HTR-8/SVneo (cell line): ENCODE data around the gene MYH6.
"Not testable (repeated sequence)": the region's sequence is repeated elsewhere in the genome, so short reads cannot be mapped to it uniquely, and the experiment has no call there.

Experiments
- DNase-seq: peaks from one replicate; pipeline ENCODE4 v3.0.0; 2011; ENCODE audit warnings: low spot score, mixed read lengths; ENCODE audit not compliant: insufficient read length
- FAIRE-seq: peaks from 2 replicates; lab custom pipeline; 2011; peaks lifted over from hg19 to GRCh38; lab: Jason Lieb, UNC

The MYH6 gene

DNA sequence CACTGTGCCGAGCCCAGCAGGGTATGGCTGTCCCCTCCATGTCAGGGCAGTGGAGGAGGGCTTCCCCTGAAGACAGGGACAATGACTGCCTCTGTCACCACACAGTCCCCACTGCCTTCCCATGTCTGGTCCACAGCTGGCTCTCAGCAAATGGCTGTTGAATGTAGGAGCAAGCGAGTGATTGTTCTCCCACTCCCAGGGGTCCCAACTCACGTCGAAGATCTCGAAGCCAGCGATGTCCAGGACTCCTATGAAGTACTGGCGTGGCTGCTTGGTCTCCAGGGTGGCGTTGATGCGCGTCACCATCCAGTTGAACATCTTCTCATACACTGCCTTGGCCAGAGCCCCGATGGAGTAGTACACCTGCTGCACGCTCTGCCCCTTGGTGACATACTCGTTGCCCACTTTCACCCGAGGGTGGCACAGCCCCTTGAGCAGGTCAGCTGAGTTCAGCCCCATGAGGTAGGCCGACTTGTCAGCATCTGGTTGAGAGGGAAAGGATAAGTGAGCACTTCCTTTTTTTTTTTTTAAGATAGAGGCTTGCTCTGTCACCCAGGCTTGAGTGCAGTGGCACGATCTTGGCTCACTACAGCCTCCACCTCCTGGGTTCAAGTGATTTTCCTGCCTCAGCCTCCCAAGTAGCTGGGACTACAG, 7.5 kb downstream of the MYH6 start:
- FAIRE-seq, DNase-seq: not testable (repeated sequence)

DNA sequence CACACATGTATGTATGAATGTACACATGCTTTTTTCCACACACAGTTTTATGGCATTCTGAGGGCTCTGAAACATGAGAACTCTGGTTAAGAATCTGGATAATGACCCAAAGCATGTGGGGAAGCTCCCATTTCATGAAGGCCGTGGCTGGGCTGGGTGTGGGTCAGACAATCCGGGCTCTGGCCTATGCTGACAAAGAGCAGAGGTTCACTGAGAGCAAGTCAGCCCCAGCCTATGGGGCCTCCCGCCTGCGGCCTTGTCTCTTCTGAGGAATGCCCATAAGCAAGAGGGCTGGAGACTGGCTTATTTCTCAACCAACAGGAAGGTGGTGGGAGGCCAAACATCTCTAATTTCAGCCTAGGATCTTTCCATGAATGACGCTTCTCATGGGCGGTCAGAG, 8.5 kb downstream of the MYH6 start:
- FAIRE-seq (no peak), DNase-seq (no peak)

DNA sequence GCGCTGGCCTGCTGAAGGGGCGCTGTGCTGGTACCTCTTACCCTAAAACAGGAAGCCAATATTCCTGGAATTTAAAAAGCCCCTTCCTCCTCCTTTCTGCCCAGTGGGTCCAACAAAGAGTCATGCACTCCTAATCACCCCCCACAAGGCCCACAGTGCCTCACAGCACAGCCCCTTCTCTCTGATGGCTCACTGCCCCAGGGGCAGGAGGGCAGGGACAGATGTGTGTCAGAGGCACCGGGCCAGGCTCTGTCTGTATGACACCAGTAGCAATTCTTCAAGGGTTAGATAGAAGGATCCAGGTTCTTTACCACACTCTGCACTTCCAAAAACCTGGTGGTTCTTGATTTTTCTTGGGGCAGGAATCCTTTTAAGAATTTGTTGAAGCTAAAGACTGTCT, 8.9 kb downstream of the MYH6 start:
- FAIRE-seq (no peak), DNase-seq (no peak)

DNA sequence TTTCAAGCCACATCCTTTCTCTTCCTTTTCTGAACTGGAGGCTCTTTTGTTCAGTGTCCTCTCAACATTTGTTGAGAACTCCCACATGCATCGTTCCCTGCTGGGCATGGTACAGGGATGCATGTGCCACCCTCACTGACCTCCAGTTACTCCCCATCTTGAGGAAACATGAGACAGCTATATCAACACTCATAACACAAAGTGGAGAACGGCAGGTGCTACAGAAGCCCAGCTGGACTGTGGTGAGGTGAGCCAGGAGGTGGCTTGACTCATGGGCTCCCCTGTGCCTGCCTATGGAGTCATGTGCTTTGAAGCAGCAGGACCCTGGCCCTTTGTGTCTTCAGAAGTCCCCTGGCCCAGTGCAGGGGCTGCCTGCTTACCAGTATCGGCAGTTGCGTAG, 9.7 kb downstream of the MYH6 start:
- FAIRE-seq, result no peak
- DNase-seq, result no peak

DNA sequence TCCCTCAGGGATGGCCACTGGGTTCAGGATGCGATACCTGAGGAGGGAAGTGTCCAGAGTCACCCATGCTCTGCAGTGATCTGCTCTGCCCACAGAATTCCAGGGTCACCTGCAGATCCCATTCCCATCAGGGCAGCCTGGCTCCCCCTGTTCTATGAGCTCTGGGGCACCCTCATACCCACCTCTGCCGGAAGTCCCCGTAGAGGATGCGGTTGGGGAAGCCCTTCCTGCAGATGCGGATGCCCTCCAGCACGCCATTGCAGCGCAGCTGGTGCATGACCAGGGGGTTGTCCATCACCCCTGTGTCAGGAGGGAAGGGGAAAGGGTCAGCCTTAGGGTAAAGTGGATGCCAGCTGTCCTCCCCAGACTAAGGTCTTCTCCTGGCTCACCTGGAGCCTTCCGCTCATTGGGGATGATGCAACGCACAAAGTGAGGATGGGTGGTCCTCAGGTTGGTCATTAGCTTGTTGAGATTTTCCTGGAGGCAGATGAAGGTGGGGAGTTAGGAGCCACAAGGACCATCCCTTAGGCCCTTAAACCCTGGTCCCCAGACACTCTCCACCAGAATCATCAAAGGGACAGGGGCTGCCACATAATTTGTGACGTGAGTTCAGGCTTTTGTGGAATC, 11.2 kb downstream of the MYH6 start:
- DNase-seq (no peak), FAIRE-seq (no peak)

DNA sequence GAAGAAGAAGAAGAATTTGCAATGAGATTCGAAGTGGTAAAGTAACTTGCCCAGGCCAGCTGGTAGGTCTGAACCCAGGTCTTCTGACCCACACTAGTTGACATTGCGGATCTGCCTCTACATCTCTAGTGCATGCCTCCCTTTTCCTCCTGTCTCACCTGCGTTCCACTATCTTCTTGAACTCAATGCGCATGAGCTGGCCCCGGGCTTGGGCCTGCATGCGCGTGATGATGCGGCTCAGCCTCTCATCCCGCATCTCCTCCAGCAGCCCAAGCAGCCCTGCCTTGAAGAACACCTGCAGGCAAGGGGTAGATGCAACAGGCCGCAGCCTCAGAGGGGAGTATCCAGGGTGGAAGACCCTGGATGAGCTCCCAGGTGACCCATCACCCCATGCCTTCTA, 11.9 kb downstream of the MYH6 start:
- FAIRE-seq (no peak), DNase-seq (no peak)

DNA sequence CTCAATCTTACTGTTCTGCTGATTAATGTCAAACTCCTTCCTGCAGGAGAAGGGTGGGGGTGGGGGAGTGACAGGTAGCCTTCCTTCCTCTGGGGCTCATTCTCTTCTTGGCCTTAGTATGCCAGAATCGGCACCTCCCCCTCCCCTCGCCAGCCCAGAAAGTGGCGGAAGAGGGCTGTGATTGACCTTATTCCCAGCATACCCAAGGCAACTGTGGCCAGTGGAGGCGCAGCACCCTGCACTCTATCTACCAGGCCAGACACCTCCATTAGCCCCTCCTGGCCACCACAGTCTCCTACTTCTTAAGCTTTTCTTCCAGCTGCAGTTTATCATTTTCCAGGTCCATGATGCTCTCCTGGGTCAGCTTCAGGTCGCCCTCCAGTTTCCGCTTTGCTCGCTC, 15.5 kb downstream of the MYH6 start:
- FAIRE-seq (no peak), DNase-seq (no peak)

DNA sequence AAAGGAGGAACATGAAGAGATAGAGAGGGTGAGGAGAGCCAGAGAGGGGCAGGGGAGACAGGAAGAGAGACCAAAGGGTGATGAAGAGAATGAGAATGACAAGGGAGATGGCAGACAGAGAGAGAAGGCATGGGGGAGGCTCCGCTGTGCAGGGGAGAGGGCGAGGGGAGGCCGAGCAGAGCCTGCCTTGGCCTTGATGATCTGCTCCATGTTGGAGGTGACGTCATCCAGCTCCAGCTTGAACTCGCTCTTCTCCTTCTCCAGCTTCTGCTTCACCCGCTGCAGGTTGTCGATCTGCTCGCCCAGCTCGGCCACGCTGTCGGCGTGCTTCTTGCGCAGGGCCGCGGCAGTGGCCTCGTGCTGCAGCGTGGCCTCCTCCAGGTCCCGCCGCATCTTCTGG, 18.2 kb downstream of the MYH6 start:
- not testable (repeated sequence) for DNase-seq, FAIRE-seq

DNA sequence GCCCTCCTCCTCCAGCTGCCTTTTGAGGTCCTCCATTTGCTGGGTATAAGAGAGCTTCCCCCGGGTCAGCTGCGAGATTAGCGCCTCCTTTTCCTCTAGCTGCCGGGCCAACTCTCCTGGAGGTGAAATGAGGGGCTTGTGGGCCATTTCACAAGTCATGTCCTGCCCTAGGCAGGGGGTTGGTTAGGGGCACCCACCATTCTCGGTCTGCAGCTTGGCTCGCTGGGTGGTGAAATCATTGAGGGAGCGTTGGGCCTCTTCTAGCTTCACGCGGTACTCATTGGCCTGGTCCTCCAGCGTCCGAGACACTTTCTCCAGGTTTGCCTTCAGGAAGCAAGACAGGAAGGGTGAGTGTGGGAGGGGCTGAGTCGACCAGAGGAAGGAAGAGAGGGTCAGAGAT, 18.7 kb downstream of the MYH6 start:
- FAIRE-seq, result no peak
- DNase-seq, result no peak

DNA sequence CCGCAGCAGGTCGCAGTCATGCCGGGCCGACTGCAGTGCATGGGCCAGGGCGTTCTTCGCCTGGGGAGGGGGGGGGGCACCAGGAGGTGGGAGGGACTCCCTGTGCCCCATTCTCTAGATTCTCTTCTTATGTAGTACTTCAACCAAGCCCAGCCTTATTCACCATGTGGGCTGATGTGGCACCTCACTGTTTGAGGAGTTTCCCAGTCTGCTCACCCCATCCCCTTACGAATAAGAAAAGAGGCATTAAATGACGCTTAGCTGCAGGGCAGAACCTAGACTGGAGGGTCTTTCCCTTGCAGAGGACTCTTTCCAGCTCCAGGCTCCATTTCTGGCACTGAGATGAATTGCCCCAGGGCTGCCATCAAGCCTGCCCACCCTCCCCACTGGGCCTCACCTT, 19.1 kb downstream of the MYH6 start:
- FAIRE-seq (no peak), DNase-seq (no peak)

DNA sequence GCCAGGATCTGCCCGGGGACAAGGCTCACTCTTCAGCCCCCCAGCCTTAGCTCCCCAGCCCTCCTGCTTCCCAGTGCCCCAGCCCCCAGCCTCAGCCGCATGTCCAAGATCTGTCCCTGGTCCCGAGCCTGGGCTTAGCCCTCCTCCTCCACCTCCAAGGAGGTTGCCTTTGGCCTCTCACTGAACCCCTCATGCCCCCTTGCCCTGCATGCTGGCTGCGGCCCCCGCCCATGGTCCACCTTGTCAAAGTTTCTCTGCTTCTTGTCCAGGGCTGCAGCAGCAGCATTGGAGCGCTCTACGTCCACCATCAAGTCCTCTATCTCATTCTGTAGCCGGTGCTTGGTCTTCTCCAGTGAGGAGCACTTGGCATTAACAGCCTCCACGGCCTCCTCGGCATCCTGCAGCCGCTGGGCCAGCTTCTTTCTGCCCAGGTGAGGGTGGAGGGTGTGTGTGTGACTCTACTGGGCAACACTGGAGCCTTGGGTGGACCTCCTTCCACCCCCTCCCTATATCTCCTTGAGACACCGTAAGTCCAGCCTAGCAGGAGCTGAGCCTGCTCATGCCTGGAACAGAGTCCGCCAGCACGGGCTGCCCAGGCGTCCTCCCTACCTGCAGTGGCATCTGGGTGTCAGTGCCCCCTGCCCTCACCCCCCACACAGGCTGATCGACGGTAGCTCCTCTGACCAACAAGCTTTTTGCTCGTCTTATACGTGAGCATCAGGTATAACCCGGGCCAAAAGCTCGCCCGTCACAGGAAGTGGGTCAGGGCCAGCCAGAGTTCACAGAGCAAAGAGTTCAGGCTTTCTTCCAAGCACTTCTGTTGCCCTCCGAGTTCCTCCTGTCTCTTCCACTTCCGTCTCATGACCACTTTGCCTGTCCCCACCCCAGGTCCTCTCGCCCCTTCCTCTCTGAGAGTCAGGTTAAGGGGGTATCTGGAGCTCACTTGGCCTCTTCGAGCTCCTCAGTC, 19.9 kb downstream of the MYH6 start:
- no peak for DNase-seq

DNA sequence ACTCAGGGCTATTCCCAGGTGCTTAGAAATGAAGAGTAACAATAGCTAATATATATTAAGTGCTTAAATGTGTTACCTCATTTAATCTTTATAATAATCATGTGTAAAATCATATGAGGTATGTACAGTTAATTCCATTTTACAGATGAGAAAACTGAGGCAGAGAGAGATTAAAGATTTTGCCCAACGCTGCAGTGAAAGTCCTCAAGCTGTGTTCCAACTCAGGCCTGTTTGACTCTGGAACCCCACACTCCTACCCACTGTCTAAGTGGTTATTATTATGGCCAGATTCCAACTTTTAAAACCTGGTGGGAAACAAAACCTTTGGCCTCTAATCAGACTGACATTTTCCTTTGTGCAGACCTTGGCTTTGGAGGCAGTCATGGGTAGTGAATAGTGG, 21.1 kb downstream of the MYH6 start:
- DNase-seq, result no peak
- FAIRE-seq, result no peak

More for the DNA sequence above, 19.9 kb downstream of the MYH6 start:
- FAIRE-seq, result no peak

DNA sequence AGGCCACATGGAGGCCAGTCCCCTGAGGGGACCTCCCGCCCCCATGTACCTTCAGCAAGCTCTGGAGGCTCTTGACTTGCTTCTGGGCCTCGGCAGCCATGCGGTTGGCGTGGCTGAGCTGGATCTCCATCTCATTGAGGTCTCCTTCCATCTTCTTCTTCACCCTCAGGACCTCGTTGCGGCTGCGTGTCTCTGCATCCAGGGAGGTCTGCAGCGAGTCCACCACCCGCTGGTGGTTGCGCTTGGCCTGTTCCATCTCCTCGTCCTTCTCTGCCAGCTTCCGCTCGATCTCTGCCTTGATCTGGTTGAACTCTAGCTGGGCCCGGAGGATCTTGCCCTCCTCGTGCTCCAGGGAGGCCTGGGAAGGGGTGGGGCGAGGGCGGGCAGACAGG, 21.8 kb downstream of the MYH6 start:
- DNase-seq, FAIRE-seq: not testable (repeated sequence)

DNA sequence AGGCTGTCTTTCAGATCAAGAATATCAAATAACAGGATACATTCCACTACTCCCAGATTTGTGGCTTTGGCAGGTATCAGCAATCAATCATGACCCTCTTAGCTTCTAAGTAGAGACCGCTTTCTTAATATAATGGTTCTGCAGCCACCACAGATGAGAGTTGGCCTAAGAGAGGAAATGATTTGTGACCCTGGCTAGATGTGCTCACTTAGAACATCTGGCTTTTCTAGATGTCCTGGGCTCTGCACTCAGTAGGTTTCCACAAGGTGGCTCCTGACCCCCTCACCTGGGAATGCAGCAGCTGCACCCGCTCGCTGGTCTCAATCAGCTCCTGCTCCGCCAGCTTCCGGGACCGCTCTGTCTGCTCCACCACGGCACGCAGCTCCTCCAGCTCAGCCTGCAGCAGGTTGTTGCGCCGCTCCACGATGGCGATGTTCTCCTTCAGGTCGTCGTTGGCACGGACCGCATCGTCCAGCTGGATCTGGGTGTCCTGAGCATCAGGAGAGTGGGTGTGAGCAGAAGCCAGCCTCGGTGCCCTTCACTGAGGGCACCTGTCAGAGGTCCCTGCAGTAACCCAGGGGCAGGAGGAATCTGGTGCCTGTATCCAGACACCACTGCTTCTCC, 22.3 kb downstream of the MYH6 start:
- no peak for DNase-seq
- FAIRE-seq, result no peak

DNA sequence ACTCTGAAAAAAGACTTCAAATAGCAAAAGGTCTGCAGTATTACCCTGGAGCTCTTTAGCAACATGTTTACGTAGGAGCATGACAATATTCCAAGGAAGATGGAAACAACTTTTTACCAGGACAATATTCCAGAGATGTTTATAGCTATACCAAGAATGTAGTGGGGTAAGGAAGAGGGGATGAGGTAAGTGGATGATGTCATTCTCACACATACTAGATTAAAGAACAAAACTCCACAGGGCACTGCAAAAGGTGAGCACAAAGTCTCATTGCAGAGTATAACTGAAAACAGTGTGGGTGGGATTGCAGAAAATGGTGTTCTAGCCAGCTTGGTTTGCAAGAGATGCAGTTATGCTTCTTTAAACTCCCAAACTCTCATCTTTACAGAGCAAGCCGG, 22.8 kb downstream of the MYH6 start:
- FAIRE-seq, result no peak
- no peak for DNase-seq

DNA sequence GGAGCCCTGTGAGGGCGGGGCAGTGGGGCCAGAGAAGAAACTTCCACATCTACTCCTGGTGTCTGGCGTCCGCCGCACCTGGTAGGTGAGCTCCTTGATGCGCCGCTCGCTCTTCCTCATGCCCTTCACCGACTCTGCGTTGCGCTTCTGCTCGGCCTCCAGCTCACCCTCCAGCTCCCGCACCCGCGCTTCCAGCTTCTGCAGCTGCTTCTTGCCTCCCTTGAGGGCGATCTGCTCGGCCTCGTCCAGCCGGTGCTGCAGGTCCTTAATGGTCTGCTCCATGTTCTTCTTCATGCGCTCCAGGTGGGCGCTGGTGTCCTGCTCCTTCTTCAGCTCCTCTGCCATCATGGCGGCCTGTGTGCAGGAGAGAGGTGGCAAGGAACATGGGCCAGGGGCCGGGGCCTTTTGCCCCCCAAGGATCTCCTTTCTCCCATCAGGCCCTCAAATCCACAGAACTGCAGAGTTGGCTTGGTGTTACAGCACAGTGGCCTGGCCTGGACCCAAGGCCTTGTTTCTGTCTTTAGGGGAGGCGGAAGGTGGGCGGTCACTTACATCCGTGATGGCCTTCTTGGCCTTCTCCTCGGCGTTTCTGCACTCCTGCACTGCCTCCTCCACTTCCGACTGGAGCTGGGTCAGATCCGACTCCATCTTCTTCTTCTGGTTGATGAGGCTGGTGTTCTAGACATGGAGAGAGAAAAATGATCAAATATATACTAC, 23.6 kb downstream of the MYH6 start:
- DNase-seq (no peak), FAIRE-seq (no peak)

DNA sequence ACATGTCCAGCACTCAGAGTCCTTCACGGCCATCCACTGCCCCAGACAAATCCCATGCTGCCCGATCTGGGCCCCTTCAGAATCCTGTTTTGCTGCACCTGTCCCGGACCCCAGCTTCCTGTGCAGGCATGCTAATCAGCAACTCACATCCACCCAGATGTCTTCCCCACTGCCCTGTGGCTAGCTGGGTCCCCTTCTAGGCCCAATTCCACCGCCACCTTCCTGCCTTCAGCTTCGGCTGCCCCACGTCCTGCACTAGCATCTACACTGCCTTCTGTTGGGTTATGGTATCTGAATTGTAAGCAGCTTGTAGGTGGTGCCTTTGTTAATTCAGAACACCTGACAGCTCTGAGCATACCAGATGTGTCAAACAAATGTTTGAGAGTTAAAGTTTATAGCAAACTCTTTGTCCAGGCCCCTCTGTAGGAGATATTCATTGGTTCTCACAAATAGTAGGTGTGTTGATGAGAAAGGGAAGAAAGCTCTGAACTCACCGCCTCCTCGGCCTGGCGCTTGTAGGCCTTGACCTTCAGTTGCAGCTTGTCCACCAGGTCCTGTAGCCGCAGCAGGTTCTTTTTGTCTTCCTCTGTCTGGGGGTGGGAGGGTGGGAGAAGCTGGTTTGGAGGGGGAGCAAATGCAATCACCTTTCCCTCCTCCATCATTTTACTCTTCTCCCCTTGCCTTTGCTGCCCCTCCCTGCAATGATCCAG, 25.2 kb downstream of the MYH6 start:
- no peak for FAIRE-seq
- no peak for DNase-seq

DNA sequence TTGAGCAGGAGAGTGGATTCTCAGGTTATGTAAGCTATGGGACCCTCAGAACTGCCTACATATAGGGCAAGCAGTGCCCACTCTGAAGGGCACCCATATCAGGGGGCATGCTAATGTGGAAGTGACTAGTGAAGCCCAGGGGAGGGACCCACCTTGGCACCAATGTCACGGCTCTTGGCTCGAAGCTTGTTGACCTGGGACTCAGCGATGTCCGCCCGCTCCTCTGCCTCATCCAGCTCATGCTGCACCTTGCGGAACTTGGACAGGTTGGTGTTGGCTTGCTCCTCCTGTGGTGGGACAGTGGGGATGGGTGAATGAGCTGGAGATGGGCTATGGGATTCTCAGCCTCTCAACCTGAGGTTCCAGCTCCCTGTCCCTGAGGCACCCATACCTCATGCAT, 25.8 kb downstream of the MYH6 start:
- FAIRE-seq (no peak), DNase-seq (no peak)

DNA sequence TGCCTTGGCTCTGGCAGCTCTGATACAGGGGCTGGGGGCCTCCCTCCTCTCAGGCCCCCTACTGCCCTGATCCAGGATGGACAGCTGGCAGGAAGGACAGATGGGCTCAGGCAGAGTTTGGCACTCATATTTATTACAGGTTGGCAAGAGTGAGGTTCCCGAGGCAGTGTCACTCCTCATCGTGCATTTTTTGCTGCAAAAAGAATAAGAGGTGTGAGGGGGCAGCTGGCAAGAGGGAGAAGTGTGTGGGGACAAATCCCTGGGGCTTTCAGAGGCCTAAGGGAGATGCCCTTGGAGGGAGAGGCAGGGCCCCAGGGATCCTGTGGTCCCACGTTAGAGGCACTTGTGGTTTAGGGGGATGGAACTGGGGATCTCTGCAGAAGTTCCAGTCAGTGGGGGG, 26.2 kb downstream of the MYH6 start:
- FAIRE-seq, result no peak
- no peak for DNase-seq
